ENCODE data around the gene BRD7.

The BRD7 gene

GRCh38 chr16:50368410-50369132, at the start of gene BRD7:
TSS of gene BRD7 (minus strand) at chr16:50368988. CDS start at chr16:50368774, 214 bp downstream.
- in situ Hi-C loops (cut with HindIII; ENCODE audit: low pct_ligation_motif_present, low pct_unique_long_range_greater_than_20kb, low sequenced_read_pairs): no loop called here

GRCh38 chr16:50416388-50416787, 47.6 kb upstream of the BRD7 start:
- in situ Hi-C loops (cut with HindIII; ENCODE audit: low pct_ligation_motif_present, low pct_unique_long_range_greater_than_20kb, low sequenced_read_pairs): no loop called here

More at GRCh38 chr16:50368410-50369132, at the start of gene BRD7:
- peak; percentile 82 for DNase-seq

GRCh38 chr16:50414152-50414551, 45.4 kb upstream of the BRD7 start:
- in situ Hi-C loops (cut with HindIII; ENCODE audit: low pct_ligation_motif_present, low pct_unique_long_range_greater_than_20kb, low sequenced_read_pairs): no loop called here
- DNase-seq: no peak

More at GRCh38 chr16:50416388-50416787, 47.6 kb upstream of the BRD7 start:
- no peak for DNase-seq

GRCh38 chr16:50411034-50411433, 42.2 kb upstream of the BRD7 start:
- in situ Hi-C loops (cut with HindIII; ENCODE audit: low pct_ligation_motif_present, low pct_unique_long_range_greater_than_20kb, low sequenced_read_pairs): no loop called here
- DNase-seq: no peak

GRCh38 chr16:50408001-50408561, 39.3 kb upstream of the BRD7 start:
- in situ Hi-C loops (cut with HindIII; ENCODE audit: low pct_ligation_motif_present, low pct_unique_long_range_greater_than_20kb, low sequenced_read_pairs): no loop called here
- no peak for DNase-seq

GRCh38 chr16:50407351-50407750, 38.6 kb upstream of the BRD7 start:
- in situ Hi-C loops (cut with HindIII; ENCODE audit: low pct_ligation_motif_present, low pct_unique_long_range_greater_than_20kb, low sequenced_read_pairs): no loop called here
- no peak for DNase-seq

- no peak for DNase-seq
- in situ Hi-C loops (cut with HindIII; ENCODE audit: low pct_ligation_motif_present, low pct_unique_long_range_greater_than_20kb, low sequenced_read_pairs): no loop called here
Measured at GRCh38 chr16:50403491-50403890, 34.7 kb upstream of the BRD7 start.

GRCh38 chr16:50402298-50402895, 33.6 kb upstream of the BRD7 start:
- DNase-seq: no peak
- in situ Hi-C loops (cut with HindIII; ENCODE audit: low pct_ligation_motif_present, low pct_unique_long_range_greater_than_20kb, low sequenced_read_pairs): no loop called here

GRCh38 chr16:50401355-50401754, 32.6 kb upstream of the BRD7 start:
- in situ Hi-C loops (cut with HindIII; ENCODE audit: low pct_ligation_motif_present, low pct_unique_long_range_greater_than_20kb, low sequenced_read_pairs): no loop called here
- no peak for DNase-seq

- DNase-seq: no peak
- in situ Hi-C loops (cut with HindIII; ENCODE audit: low pct_ligation_motif_present, low pct_unique_long_range_greater_than_20kb, low sequenced_read_pairs): no loop called here
Measured at GRCh38 chr16:50400967-50401348, 32.2 kb upstream of the BRD7 start.

GRCh38 chr16:50400312-50400966, 31.7 kb upstream of the BRD7 start:
- no peak for DNase-seq
- in situ Hi-C loops (cut with HindIII; ENCODE audit: low pct_ligation_motif_present, low pct_unique_long_range_greater_than_20kb, low sequenced_read_pairs): no loop called here

GRCh38 chr16:50399411-50399810, 30.6 kb upstream of the BRD7 start:
- in situ Hi-C loops (cut with HindIII; ENCODE audit: low pct_ligation_motif_present, low pct_unique_long_range_greater_than_20kb, low sequenced_read_pairs): no loop called here
- no peak for DNase-seq

GRCh38 chr16:50398336-50398735, 29.5 kb upstream of the BRD7 start:
- no peak for DNase-seq
- in situ Hi-C loops (cut with HindIII; ENCODE audit: low pct_ligation_motif_present, low pct_unique_long_range_greater_than_20kb, low sequenced_read_pairs): no loop called here

- in situ Hi-C loops (cut with HindIII; ENCODE audit: low pct_ligation_motif_present, low pct_unique_long_range_greater_than_20kb, low sequenced_read_pairs): no loop called here
- peak; percentile 93 for DNase-seq
Measured at GRCh38 chr16:50396761-50397535, 28.2 kb upstream of the BRD7 start.

GRCh38 chr16:50395763-50396710, 27.2 kb upstream of the BRD7 start:
- in situ Hi-C loops (cut with HindIII; ENCODE audit: low pct_ligation_motif_present, low pct_unique_long_range_greater_than_20kb, low sequenced_read_pairs): no loop called here
- no peak for DNase-seq

- no peak for DNase-seq
- in situ Hi-C loops (cut with HindIII; ENCODE audit: low pct_ligation_motif_present, low pct_unique_long_range_greater_than_20kb, low sequenced_read_pairs): no loop called here
Measured at GRCh38 chr16:50393858-50394802, 25.3 kb upstream of the BRD7 start.

GRCh38 chr16:50393416-50393815, 24.6 kb upstream of the BRD7 start:
- in situ Hi-C loops (cut with HindIII; ENCODE audit: low pct_ligation_motif_present, low pct_unique_long_range_greater_than_20kb, low sequenced_read_pairs): no loop called here
- DNase-seq: no peak
